Esophagus squamous epithelium (tissue), 5 donors: Measurements from ENCODE around the gene SLC9B2. TPM values are rescaled to one million over a fixed set of nuclear protein-coding genes. Genes with fewer than 3 reads are reported as not detected.

Experiments used
- DNase-seq: peaks from one replicate; lab custom pipeline; 2025; lab: John Stamatoyannopoulos, UW
- H3K27ac ChIP-seq, 4 donors: fragments of 200-600 bp; sonication (generic); one replicate each; pipeline ENCODE4 v1.5.1; 2016 to 2019; ENCODE audit warnings: mild to moderate bottlenecking in 1 of 4
- H3K27me3 ChIP-seq, 4 donors: fragments of 200-600 bp; sonication (generic); 1 replicate in 3 of 4; 2 replicates in 1 of 4; pipeline versions ENCODE4 v1.5.1 to v1.6.0; 2017 to 2021; ENCODE audit warnings: antibody characterized with exemption in 1 of 4
- H3K36me3 ChIP-seq, 3 donors: fragments of 200-600 bp; sonication (generic); one replicate each; pipeline ENCODE4 v1.5.1; 2016 to 2019
- H3K4me1 ChIP-seq, 3 donors: fragments of 200-600 bp; sonication (generic); one replicate each; pipeline ENCODE4 v1.5.1; 2017 to 2019
- H3K4me3 ChIP-seq, 4 donors: fragments of 200-600 bp; sonication (generic); 1 replicate in 3 of 4; 2 replicates in 1 of 4; pipeline ENCODE4 v1.5.1; 2016 to 2019; ENCODE audit warnings: mild to moderate bottlenecking in 2 of 4, moderate library complexity in 1 of 4
- H3K9me3 ChIP-seq, 3 donors: fragments of 200-600 bp; sonication (generic); one replicate each; pipeline ENCODE4 v1.5.1; 2016 to 2019
- CTCF ChIP-seq, 6 experiments: fragments of 450-650 bp in 4 of 6; fragments of 200-600 bp in 2 of 6; sonication (generic) in 2 of 6; IDR thresholded peaks; one replicate each; pipeline ENCODE4 v1.5.1; 2016 to 2019; ENCODE audit warnings: antibody characterized with exemption in 6 of 6, mild to moderate bottlenecking in 4 of 6, moderate library complexity in 4 of 6
- POLR2A ChIP-seq, 4 donors: fragments of 450-650 bp; IDR thresholded peaks; one replicate each; pipeline ENCODE4 v1.6.1; 2017; ENCODE audit warnings: antibody characterized with exemption in 4 of 4, mild to moderate bottlenecking in 4 of 4, moderate library complexity in 3 of 4
- WGBS, 2 donors: methylation state at CpG; one replicate each; pipeline ENCODE4 v1.1.5; 2018; 5-methylcytosine and 5-hydroxymethylcytosine counted together
- intact Hi-C: fragments of 100-400 bp; cut with DNase I; formaldehyde crosslinking; loops from one replicate; pipeline ENCODE4 v1.15.0; 2022
- total RNA-seq, 4 donors: library from RNA; depleted of rRNA; stranded (reverse); fragments of >200 nt; gene quantifications; one replicate each; pipeline ENCODE4 v1.1.0, GENCODE V29; 2016
- donor health status: DM: yes; HTN: yes; CAD: no.

SLC9B2 gene
- total RNA-seq, 4 donors from 2014 or later: 5.0 to 12.6 (median 8.9) TPM

- Histone ChIP-seq H3K4me1 (peaks cover 0 to 7% (median 0%) of the 10 kb centered on the region in 3 donors), H3K9me3 (no peaks in the 10 kb centered on the region), H3K4me3 (no peak overlapping the region), H3K36me3 (peaks cover 4 to 57% (median 13%) of the 10 kb centered on the region in 3 donors), H3K27ac (no peak overlapping the region), H3K27me3 (no peaks in the 10 kb centered on the region)
- intact Hi-C loops: loop anchor here (10.0 kb wide), 1 partner anchor 57 kb away; no protein-coding TSS in a partner anchor
- WGBS, 2 donors: 29 to 38% methylated on average over 3 of the region's 3 CpGs
- TF ChIP-seq POLR2A (IDR thresholded peaks at IDR 0.05) (no peak), CTCF (IDR thresholded peaks at IDR 0.05) (peak; percentile 15 to 59 (median 36))
- DNase-seq: no peak
Observed at GRCh38 chr4:103091601-103092223, 15.2 kb upstream of the SLC9B2 start.

GRCh38 chr4:103089481-103089880, 12.9 kb upstream of the SLC9B2 start:
- no peak for DNase-seq
- no peak for TF ChIP-seq CTCF (IDR thresholded peaks at IDR 0.05)
- no peak for TF ChIP-seq POLR2A (IDR thresholded peaks at IDR 0.05)
- H3K4me3 ChIP-seq: no peak overlapping the region
- H3K36me3 ChIP-seq: peaks cover 4 to 79% (median 13%) of the 10 kb centered on the region in 3 donors
- 86 to 89% methylated on average over 2 of the region's 2 CpGs for WGBS, 2 donors
- no peaks in the 10 kb centered on the region for H3K27me3 ChIP-seq
- intact Hi-C loops: no loop called here
- H3K27ac ChIP-seq: no peak overlapping the region
- no peaks in the 10 kb centered on the region for H3K9me3 ChIP-seq
- no peaks in the 10 kb centered on the region for H3K4me1 ChIP-seq

- intact Hi-C loops: no loop called here
Observed at GRCh38 chr4:103086551-103086950, 10.0 kb upstream of the SLC9B2 start.

GRCh38 chr4:103085555-103086196, 9.1 kb upstream of the SLC9B2 start:
- TF ChIP-seq POLR2A (IDR thresholded peaks at IDR 0.05) (no peak), CTCF (IDR thresholded peaks at IDR 0.05) (no peak)
- Histone ChIP-seq H3K9me3 (no peaks in the 10 kb centered on the region), H3K4me3 (no peak overlapping the region), H3K36me3 (peaks cover 4 to 91% (median 13%) of the 10 kb centered on the region in 3 donors), H3K27ac (no peak overlapping the region), H3K27me3 (no peaks in the 10 kb centered on the region), H3K4me1 (no peaks in the 10 kb centered on the region)
- intact Hi-C loops: no loop called here
- no peak for DNase-seq
- WGBS, 2 donors: 95 to 97% methylated on average over 2 of the region's 2 CpGs

More at GRCh38 chr4:103086551-103086950, 10.0 kb upstream of the SLC9B2 start:
- H3K9me3 ChIP-seq: no peaks in the 10 kb centered on the region
- H3K4me3 ChIP-seq: no peak overlapping the region
- no peaks in the 10 kb centered on the region for H3K27me3 ChIP-seq
- no peak overlapping the region for H3K27ac ChIP-seq
- TF ChIP-seq CTCF (IDR thresholded peaks at IDR 0.05) (no peak), POLR2A (IDR thresholded peaks at IDR 0.05) (no peak)
- DNase-seq: no peak
- peaks cover 4 to 91% (median 13%) of the 10 kb centered on the region in 3 donors for H3K36me3 ChIP-seq
- H3K4me1 ChIP-seq: no peaks in the 10 kb centered on the region
- 62 to 82% methylated on average over 1 of the region's 1 CpG for WGBS, 2 donors

- WGBS, 2 donors: 91 to 93% methylated on average over 1 of the region's 1 CpG
- Histone ChIP-seq H3K36me3 (peaks cover 0 to 46% (median 0%) of the 10 kb centered on the region in 3 donors), H3K27ac (no peak overlapping the region), H3K9me3 (no peaks in the 10 kb centered on the region), H3K4me3 (no peak overlapping the region), H3K27me3 (no peaks in the 10 kb centered on the region), H3K4me1 (peaks cover 0 to 26% (median 10%) of the 10 kb centered on the region in 3 donors)
- TF ChIP-seq CTCF (IDR thresholded peaks at IDR 0.05): no peak
- no peak for DNase-seq
- intact Hi-C loops: no loop called here
Observed at GRCh38 chr4:103079621-103080020, 3.1 kb upstream of the SLC9B2 start.
